HepG2 (cell line): ENCODE data around the gene CR1. TPM values are rescaled to one million over a fixed set of nuclear protein-coding genes. Genes with fewer than 3 reads are reported as not detected.

Source experiments
- ATAC-seq: fragments of 200-7000 bp; cut with Tn5 transposase; 3 replicates; pipeline ENCODE4 v1.9.1; 2020; ENCODE audit warnings: mild to moderate bottlenecking, moderate library complexity
- BruUV-seq: library from RNA; stranded (reverse); fragments of 400-500 nt; replicated peaks from 2 replicates; lab custom pipeline; 2021; lab: Mats Ljungman, UMichigan
- CTCF ChIA-PET: fragments of 300-600 bp; formaldehyde crosslinking; extraction: SDS; loops from one replicate; lab custom pipeline; 2021; ENCODE audit warnings: low total read pairs, inconsistent platforms, low intra/inter-chr PET ratio; lab: Yijun Ruan, JAX
- POLR2A ChIA-PET: fragments of 350-600 bp; sonication (Branson Sonifier 250); formaldehyde crosslinking; loops from one replicate; lab custom pipeline; 2020; ENCODE audit warnings: antibody characterized with exemption, inconsistent platforms; lab: Yijun Ruan, JAX
- DNase-seq: peaks from one replicate; pipeline ENCODE4 v3.0.0-alpha.2; 2015; ENCODE audit warnings: low spot score
- FAIRE-seq: peaks from 3 replicates; lab custom pipeline; 2011; peaks lifted over from hg19 to GRCh38; lab: Jason Lieb, UNC
- H2AFZ ChIP-seq: one replicate; pipeline ENCODE4 v1.6.1; 2011; ENCODE audit warnings: low read length, inconsistent platforms
- H3K27ac ChIP-seq: fragments of 300-600 bp; 3 replicates; pipeline ENCODE4 v1.8.0; 2011; ENCODE audit warnings: mixed run types, mild to moderate bottlenecking, mixed read lengths, low read length, inconsistent platforms; ENCODE audit not compliant: insufficient read depth; ENCODE audit errors: extremely low read length
- H3K27me3 ChIP-seq, 2 experiments: fragments of 200-600 bp in 1 of 2; 2 replicates in 1 of 2; 3 replicates in 1 of 2; pipeline versions ENCODE4 v1.6.0 to v1.8.0; 2011; ENCODE audit warnings: low read length in 2 of 2, mild to moderate bottlenecking in 2 of 2, moderate library complexity in 2 of 2, inconsistent platforms in 1 of 2; ENCODE audit not compliant: insufficient read depth in 2 of 2, control insufficient read depth in 1 of 2
- H3K36me3 ChIP-seq, 2 experiments: fragments of 200-600 bp in 1 of 2; replicated peaks in 1 of 2; 2 replicates in 1 of 2; 3 replicates in 1 of 2; pipeline versions ENCODE4 v1.5.1 to v1.8.0; 2011; ENCODE audit warnings: low read length in 2 of 2, inconsistent platforms in 1 of 2; ENCODE audit not compliant: insufficient read depth in 2 of 2, control insufficient read depth in 1 of 2
- H3K4me1 ChIP-seq: 2 replicates; pipeline ENCODE4 v1.5.1; 2012; ENCODE audit warnings: low read length, inconsistent platforms; ENCODE audit not compliant: insufficient read depth
- H3K4me2 ChIP-seq: 2 replicates; pipeline ENCODE4 v1.6.0; 2011; ENCODE audit warnings: low read depth, low read length, inconsistent platforms
- H3K4me3 ChIP-seq, 3 experiments: fragments of 200-600 bp in 1 of 3; sonication (generic), shearing (Covaris generic) in 1 of 3; replicated peaks in 1 of 3; 2 replicates each; pipeline ENCODE4 v1.5.1; 2011 to 2016; ENCODE audit warnings: low read length in 3 of 3, inconsistent platforms in 2 of 3, low read depth in 2 of 3, mild to moderate bottlenecking in 2 of 3, control low read depth in 1 of 3, mixed read lengths in 1 of 3; ENCODE audit not compliant: insufficient read depth in 1 of 3
- H3K79me2 ChIP-seq: one replicate; pipeline ENCODE4 v1.6.1; 2011; ENCODE audit warnings: low read length, inconsistent platforms; ENCODE audit not compliant: insufficient read depth
- H3K9ac ChIP-seq: 2 replicates; pipeline ENCODE4 v1.6.0; 2011; ENCODE audit warnings: mild to moderate bottlenecking, low read depth, low read length, inconsistent platforms; ENCODE audit not compliant: insufficient read depth
- H3K9me3 ChIP-seq: 2 replicates; pipeline ENCODE4 v1.5.1; 2012; ENCODE audit warnings: mild to moderate bottlenecking, low read length
- H4K20me1 ChIP-seq: 2 replicates; pipeline ENCODE4 v1.6.0; 2011; ENCODE audit warnings: inconsistent platforms, mild to moderate bottlenecking, low read length, moderate library complexity; ENCODE audit not compliant: insufficient read depth
- AGO1 ChIP-seq: fragments of 200-400 bp; formaldehyde crosslinking; IDR thresholded peaks from 2 replicates; pipeline ENCODE4 v1.6.1; 2017; ENCODE audit warnings: mild to moderate bottlenecking, low read depth, low read length, moderate library complexity; ENCODE audit not compliant: poor library complexity, severe bottlenecking
- MIXL1 ChIP-seq: IDR thresholded peaks from 2 replicates; pipeline ENCODE4 v1.6.1; 2016
- RAD21 ChIP-seq: fragments of 450-650 bp; formaldehyde crosslinking; IDR thresholded peaks from 2 replicates; pipeline ENCODE4 v1.5.0; 2020; ENCODE audit warnings: mild to moderate bottlenecking
- SIX1 ChIP-seq: sonication (generic); formaldehyde crosslinking; IDR thresholded peaks from 2 replicates; pipeline ENCODE4 v1.4.0; 2020; ENCODE audit warnings: missing genetic modification reagents, borderline replicate concordance
- SMC3 ChIP-seq: IDR thresholded peaks from 2 replicates; pipeline ENCODE4 v1.6.1; 2011; ENCODE audit warnings: low read length, improper control_type of control experiment
- SRSF9 ChIP-seq: fragments of 200-400 bp; formaldehyde crosslinking; IDR thresholded peaks from 2 replicates; pipeline ENCODE4 v1.6.1; 2018; ENCODE audit warnings: borderline replicate concordance, mild to moderate bottlenecking, low read depth, low read length; ENCODE audit not compliant: insufficient read depth, poor library complexity, severe bottlenecking
- STAG1 ChIP-seq: sonication (generic); formaldehyde crosslinking; IDR thresholded peaks from 2 replicates; pipeline ENCODE4 v1.4.0; 2020; ENCODE audit warnings: missing genetic modification reagents
- ZNF30 ChIP-seq: sonication (generic); formaldehyde crosslinking; IDR thresholded peaks from 2 replicates; pipeline ENCODE4 v1.5.0; 2020; ENCODE audit warnings: mild to moderate bottlenecking, missing genetic modification reagents
- ZNF451 ChIP-seq: sonication (generic); formaldehyde crosslinking; IDR thresholded peaks from 2 replicates; pipeline ENCODE4 v1.5.0; 2020; ENCODE audit warnings: mild to moderate bottlenecking, missing genetic modification reagents
- ZNF720 ChIP-seq: sonication (generic); formaldehyde crosslinking; IDR thresholded peaks from 2 replicates; pipeline ENCODE4 v1.4.0; 2020; ENCODE audit warnings: missing genetic modification reagents
- ZNF878 ChIP-seq: sonication (generic); formaldehyde crosslinking; IDR thresholded peaks from 2 replicates; pipeline ENCODE4 v1.8.1; 2023; ENCODE audit warnings: mild to moderate bottlenecking, missing genetic modification reagents, moderate library complexity
- WGBS: methylation state at CpG from one replicate; pipeline ENCODE4 v1.1.6; 2017; ENCODE audit warnings: low lambda C conversion rate; 5-methylcytosine and 5-hydroxymethylcytosine counted together
- in situ Hi-C: cut with HindIII; loops from 2 replicates; pipeline ENCODE4 v1.10.0; 2017; ENCODE audit warnings: low pct_unique_long_range_greater_than_20kb; ENCODE audit not compliant: extremely low pct_ligation_motif_present
- intact Hi-C: fragments of 100-400 bp; cut with micrococcal nuclease; formaldehyde crosslinking; loops from one replicate; pipeline ENCODE4 v1.10.0; 2022; ENCODE audit not compliant: unreplicated experiment
- polyA plus RNA-seq, 8 experiments: library from polyadenylated mRNA; depleted of rRNA in 3 of 8; stranded (reverse) in 7 of 8; unstranded in 1 of 8; fragments of >200 nt; fragmentation: Illumina TruSeq in 4 of 8; extraction: Trizol in 4 of 8; gene quantifications; 2 replicates each; pipeline versions ENCODE4 v1.2.1 to v1.2.3, GENCODE V29; 2011 to 2016; ENCODE audit warnings: low read depth in 4 of 8, missing spikeins in 1 of 8, mixed read lengths in 1 of 8; ENCODE audit not compliant: insufficient read depth in 1 of 8
- total RNA-seq, 5 experiments: library from RNA; depleted of rRNA; stranded (reverse); fragments of >200 nt; fragmentation: Illumina TruSeq; extraction: Trizol; gene quantifications; 2 replicates each; pipeline ENCODE4 v1.2.3, GENCODE V29; 2016; ENCODE audit warnings: low read depth in 1 of 5
- TF ChIP-seq, protein P1 (sequence below): sonication (generic); formaldehyde crosslinking; IDR thresholded peaks from 2 replicates; pipeline ENCODE4 v1.4.0; 2020; ENCODE audit warnings: missing genetic modification reagents
- TF ChIP-seq, protein P2 (sequence below): sonication (generic); formaldehyde crosslinking; IDR thresholded peaks from 2 replicates; pipeline ENCODE4 v1.5.0; 2020; ENCODE audit warnings: mild to moderate bottlenecking, missing genetic modification reagents, moderate library complexity

The CR1 gene
- total and polyA plus RNA-seq, 2 of the 13 experiments (the other 11 are each of a cell fraction or from before 2014, with no cell fraction given) = not detected

DNA sequence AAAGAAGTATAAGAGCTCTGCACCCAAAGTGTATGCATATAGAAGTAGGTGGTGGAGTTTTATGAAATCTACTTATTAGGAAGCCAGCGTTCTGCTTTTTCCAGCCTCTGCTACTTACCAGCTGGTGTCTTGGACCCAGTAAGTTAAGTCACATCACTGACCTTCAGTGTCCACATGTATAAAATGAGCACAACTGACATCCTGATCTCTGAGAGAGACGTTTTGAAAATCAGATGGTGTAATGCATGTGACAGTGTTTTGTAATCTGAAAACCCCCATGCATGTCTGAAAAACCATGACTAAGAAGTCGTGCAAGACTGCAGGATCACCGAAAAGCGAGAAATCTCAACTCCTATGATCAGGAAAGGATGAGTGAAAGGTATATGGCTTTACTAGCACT, 2.0 kb downstream of the CR1 start (continued):
- TF ChIP-seq AGO1 (no peak), SRSF9 (no peak), ZNF720 (no peak), ZNF878 (CRISPR knock-in tag) (no peak), ZNF30 (no peak)
- TF ChIP-seq, protein P1, sequence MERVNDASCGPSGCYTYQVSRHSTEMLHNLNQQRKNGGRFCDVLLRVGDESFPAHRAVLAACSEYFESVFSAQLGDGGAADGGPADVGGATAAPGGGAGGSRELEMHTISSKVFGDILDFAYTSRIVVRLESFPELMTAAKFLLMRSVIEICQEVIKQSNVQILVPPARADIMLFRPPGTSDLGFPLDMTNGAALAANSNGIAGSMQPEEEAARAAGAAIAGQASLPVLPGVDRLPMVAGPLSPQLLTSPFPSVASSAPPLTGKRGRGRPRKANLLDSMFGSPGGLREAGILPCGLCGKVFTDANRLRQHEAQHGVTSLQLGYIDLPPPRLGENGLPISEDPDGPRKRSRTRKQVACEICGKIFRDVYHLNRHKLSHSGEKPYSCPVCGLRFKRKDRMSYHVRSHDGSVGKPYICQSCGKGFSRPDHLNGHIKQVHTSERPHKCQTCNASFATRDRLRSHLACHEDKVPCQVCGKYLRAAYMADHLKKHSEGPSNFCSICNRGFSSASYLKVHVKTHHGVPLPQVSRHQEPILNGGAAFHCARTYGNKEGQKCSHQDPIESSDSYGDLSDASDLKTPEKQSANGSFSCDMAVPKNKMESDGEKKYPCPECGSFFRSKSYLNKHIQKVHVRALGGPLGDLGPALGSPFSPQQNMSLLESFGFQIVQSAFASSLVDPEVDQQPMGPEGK (CRISPR knock-in tag) = no peak

DNA sequence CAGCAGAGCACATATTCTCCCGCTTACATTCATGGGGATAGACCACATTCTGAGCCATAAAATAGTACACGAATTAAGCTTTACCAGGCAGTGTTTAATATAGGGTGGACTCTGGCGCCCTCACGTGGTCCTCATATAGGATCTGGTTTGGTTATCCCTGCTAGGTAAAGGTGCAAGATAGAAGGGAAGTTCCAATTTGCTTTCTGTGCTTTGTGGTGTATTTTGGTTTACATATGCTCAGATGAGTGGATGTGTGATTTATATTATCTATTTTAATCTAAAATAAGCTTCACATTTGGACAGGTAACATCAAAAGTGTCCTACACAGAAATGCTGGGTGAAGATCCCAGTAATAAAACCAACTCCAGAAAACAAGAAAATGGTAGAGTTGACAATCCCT, 3.6 kb downstream of the CR1 start:
- Histone ChIP-seq H4K20me1 (no peaks in the 10 kb centered on the region), H3K27me3 (peaks cover 4 to 31% of the 10 kb centered on the region in 2 experiments; a peak in 3 of 5 replicates), H3K27ac (no peak overlapping the region), H3K9me3 (no peaks in the 10 kb centered on the region), H3K9ac (no peak overlapping the region), H3K4me3 (no peak overlapping the region), H2AFZ (no peak overlapping the region), H3K4me2 (no peak overlapping the region), H3K4me1 (no peaks in the 10 kb centered on the region), H3K79me2 (no peaks in the 10 kb centered on the region), H3K36me3 (no peaks in the 10 kb centered on the region)
- in situ Hi-C loops (no loop called here), intact Hi-C loops (loop anchor here (1.0 to 5.0 kb wide), 4 partner anchors 92 to 446 kb away; partner anchors contain the start of gene PFKFB2)
- peak; percentile 80 for ATAC-seq
- FAIRE-seq = peak; percentile 66
- DNase-seq = peak; percentile 47
- 3% methylated on average over 4 of the region's 4 CpGs for WGBS
- BruUV-seq = no TSS peak
- ChIA-PET POLR2A (no interaction called here), CTCF (interaction anchor here (0.7 to 1.9 kb wide), 4 partner anchors 240 to 521 kb away, joined by 3 to 13 read pairs (median 3); partner anchors contain the start of gene YOD1)
- TF ChIP-seq MIXL1 (CRISPR knock-in tag) (peak; percentile 35; the same call in 1 of the 2 replicates), RAD21 (CRISPR knock-in tag) (peak; percentile 43; the same call in 1 of the 2 replicates), STAG1 (peak; percentile 91), SMC3 (peak; percentile 75), ZNF451 (CRISPR knock-in tag) (no peak), SIX1 (CRISPR knock-in tag) (no peak)
- TF ChIP-seq, protein P2, sequence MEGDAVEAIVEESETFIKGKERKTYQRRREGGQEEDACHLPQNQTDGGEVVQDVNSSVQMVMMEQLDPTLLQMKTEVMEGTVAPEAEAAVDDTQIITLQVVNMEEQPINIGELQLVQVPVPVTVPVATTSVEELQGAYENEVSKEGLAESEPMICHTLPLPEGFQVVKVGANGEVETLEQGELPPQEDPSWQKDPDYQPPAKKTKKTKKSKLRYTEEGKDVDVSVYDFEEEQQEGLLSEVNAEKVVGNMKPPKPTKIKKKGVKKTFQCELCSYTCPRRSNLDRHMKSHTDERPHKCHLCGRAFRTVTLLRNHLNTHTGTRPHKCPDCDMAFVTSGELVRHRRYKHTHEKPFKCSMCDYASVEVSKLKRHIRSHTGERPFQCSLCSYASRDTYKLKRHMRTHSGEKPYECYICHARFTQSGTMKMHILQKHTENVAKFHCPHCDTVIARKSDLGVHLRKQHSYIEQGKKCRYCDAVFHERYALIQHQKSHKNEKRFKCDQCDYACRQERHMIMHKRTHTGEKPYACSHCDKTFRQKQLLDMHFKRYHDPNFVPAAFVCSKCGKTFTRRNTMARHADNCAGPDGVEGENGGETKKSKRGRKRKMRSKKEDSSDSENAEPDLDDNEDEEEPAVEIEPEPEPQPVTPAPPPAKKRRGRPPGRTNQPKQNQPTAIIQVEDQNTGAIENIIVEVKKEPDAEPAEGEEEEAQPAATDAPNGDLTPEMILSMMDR (CRISPR knock-in tag) = peak; percentile 83
